SU-DHL-6 (cell line): ENCODE data around the gene WDR43.

Experiments used
- EZH2phosphoT487 ChIP-seq: fragments of 200-600 bp; sonication (generic), shearing (Covaris generic); conservative IDR thresholded peaks from 2 replicates; pipeline ENCODE4 v1.6.1; 2018; ENCODE audit warnings: mild to moderate bottlenecking, antibody characterized with exemption, low read length, moderate library complexity, mixed read lengths
- TF ChIP-seq, protein P1 (sequence below): fragments of 200-600 bp; sonication (generic); IDR thresholded peaks from one replicate; pipeline ENCODE4 v1.5.1; 2017; ENCODE audit warnings: antibody characterized with exemption, mild to moderate bottlenecking, low read length, moderate library complexity; ENCODE audit not compliant: insufficient read depth, poor library complexity, severe bottlenecking

- TF ChIP-seq, protein P1, sequence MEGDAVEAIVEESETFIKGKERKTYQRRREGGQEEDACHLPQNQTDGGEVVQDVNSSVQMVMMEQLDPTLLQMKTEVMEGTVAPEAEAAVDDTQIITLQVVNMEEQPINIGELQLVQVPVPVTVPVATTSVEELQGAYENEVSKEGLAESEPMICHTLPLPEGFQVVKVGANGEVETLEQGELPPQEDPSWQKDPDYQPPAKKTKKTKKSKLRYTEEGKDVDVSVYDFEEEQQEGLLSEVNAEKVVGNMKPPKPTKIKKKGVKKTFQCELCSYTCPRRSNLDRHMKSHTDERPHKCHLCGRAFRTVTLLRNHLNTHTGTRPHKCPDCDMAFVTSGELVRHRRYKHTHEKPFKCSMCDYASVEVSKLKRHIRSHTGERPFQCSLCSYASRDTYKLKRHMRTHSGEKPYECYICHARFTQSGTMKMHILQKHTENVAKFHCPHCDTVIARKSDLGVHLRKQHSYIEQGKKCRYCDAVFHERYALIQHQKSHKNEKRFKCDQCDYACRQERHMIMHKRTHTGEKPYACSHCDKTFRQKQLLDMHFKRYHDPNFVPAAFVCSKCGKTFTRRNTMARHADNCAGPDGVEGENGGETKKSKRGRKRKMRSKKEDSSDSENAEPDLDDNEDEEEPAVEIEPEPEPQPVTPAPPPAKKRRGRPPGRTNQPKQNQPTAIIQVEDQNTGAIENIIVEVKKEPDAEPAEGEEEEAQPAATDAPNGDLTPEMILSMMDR, result no peak
- no peak for TF ChIP-seq EZH2phosphoT487
Measured at GRCh38 chr2:28902584-28902983, 8.1 kb downstream of the WDR43 start.
